NCI-H510A (cell line): ENCODE measurements around the gene PACS2.
"Not testable (repeated sequence)": the region's sequence is repeated elsewhere in the genome, so short reads cannot be mapped to it uniquely, and the experiment has no call there.

Experiments
- DNase-seq: peaks from one replicate; lab custom pipeline; 2025; lab: John Stamatoyannopoulos, UW

The PACS2 gene

GRCh38 chr14:105314287-105315200 lies at the start of gene PACS2:
Gene PACS2, plus strand, starts transcription at chr14:105314748. Its CDS starts 171 bp downstream, at chr14:105314919.
- DNase-seq: peak; percentile 84

- DNase-seq: no peak
Observed at GRCh38 chr14:105267820-105268548, 46.6 kb upstream of the PACS2 start.

GRCh38 chr14:105268736-105269354 lies 45.7 kb upstream of the PACS2 start:
- no peak for DNase-seq

GRCh38 chr14:105269405-105269804 lies 45.1 kb upstream of the PACS2 start:
- DNase-seq: no peak

GRCh38 chr14:105271224-105271890 lies 43.2 kb upstream of the PACS2 start:
- DNase-seq: no peak

GRCh38 chr14:105272623-105273022 lies 41.9 kb upstream of the PACS2 start:
- DNase-seq: peak; percentile 71

GRCh38 chr14:105273062-105273461 lies 41.5 kb upstream of the PACS2 start:
- DNase-seq: peak; percentile 69

- no peak for DNase-seq
Observed at GRCh38 chr14:105274637-105275036, 39.9 kb upstream of the PACS2 start.

- no peak for DNase-seq
Observed at GRCh38 chr14:105275267-105275946, 39.1 kb upstream of the PACS2 start.

GRCh38 chr14:105277448-105277847 lies 37.1 kb upstream of the PACS2 start:
- not testable (repeated sequence) for DNase-seq

GRCh38 chr14:105279642-105280361 lies 34.7 kb upstream of the PACS2 start:
- no peak for DNase-seq

GRCh38 chr14:105280525-105280924 lies 34.0 kb upstream of the PACS2 start:
- DNase-seq: no peak

GRCh38 chr14:105281371-105282097 lies 33.0 kb upstream of the PACS2 start:
- no peak for DNase-seq

- DNase-seq: no peak
Observed at GRCh38 chr14:105282098-105282725, 32.3 kb upstream of the PACS2 start.

- no peak for DNase-seq
Observed at GRCh38 chr14:105283028-105283427, 31.5 kb upstream of the PACS2 start.

- no peak for DNase-seq
Observed at GRCh38 chr14:105283899-105284298, 30.6 kb upstream of the PACS2 start.

GRCh38 chr14:105285174-105285573 lies 29.4 kb upstream of the PACS2 start:
- DNase-seq: no peak

GRCh38 chr14:105286759-105287144 lies 27.8 kb upstream of the PACS2 start:
- no peak for DNase-seq

- no peak for DNase-seq
Observed at GRCh38 chr14:105287249-105288102, 27.1 kb upstream of the PACS2 start.
